GM21390 (cell line): ENCODE data around the gene SOX9.

Experiments
- ATAC-seq: cut with Tn5 transposase; IDR thresholded peaks from one replicate; pipeline ENCODE4 v1.9.1; 2021; ENCODE audit not compliant: unreplicated experiment

SOX9 gene

DNA sequence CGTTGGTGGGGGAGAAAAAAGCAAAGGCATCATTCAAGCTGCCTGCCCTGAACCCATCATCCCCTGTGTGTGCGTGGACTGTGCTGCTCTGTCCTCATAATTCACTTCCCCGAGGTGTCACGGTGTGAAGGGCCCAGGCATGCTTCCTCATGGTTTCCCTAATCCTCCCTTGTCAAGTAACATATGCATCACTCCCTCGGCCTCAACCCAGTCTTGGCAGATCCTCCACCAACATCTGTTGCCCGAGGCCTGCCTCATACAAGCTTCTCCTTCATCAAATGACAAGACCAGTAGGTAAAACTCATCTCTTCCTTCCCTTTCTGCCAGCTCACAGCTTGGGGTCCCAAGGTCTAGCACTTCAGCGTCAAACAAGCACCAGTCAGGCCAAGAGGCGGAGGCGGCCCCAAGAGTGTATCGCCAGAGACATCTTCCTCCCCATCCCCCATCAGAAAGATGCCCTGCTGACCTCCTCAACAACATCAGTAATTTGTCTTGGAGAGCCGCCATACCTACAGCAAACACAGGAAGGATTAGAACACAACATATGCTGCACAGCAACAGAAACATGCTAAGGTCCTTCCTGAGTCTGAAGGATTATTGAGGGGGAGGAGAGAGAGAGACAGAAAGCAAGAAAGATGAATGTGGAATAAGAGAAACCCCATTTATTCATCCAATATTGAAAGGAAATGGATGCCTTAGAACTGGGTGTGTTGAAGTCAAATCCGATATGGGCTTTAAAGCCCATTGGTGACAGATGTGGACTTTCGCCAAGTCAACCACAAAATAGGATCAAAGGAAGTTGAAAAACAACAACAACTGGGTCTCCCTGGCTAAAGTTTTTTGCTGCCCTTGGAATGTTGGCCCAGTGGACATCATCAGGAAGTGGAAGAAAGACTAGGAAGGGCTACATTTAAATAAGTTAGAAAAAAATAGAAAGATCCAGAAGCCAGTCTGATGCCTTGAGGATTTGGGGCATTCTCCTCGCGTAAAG, 38.4 kb downstream of the SOX9 start:
- no peak for ATAC-seq

DNA sequence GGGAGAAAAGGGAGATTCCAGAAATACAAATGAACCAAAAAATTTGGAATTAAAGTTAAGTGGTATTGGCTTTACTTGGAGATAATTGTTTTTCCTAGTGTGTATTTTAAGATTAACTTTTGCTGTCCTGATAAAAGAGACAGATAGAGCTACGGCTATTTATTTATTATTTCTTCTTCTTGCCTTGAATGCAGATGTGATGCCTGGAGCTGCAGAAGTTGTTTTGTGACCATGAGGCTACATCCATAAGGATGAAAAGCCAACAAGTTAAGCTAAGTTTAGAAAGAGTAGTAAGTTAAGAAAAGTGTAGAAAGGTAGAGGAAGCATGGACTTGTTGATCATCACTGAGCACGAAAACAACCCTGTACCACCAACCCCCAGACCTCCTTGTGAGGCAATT, 41.7 kb downstream of the SOX9 start:
- no peak for ATAC-seq

DNA sequence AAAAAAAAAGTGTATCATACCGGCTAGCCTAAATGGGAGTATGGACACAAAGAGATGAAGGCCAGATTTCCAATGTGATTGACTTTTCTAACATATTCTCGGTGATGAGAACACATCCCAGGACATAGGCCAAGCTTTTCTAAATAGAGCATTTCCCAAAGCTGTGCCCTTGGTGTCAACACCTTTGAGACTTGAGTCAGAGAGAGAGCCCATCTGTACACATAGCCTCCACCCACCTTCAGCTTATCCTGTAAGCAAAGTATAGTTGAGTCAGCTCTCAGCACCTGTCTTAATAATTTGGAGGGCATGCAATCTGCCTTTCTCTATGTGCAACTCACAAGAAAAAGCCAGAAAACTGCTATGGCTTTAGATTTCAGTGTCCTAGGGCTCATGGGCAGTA, 42.7 kb downstream of the SOX9 start:
- ATAC-seq = no peak

DNA sequence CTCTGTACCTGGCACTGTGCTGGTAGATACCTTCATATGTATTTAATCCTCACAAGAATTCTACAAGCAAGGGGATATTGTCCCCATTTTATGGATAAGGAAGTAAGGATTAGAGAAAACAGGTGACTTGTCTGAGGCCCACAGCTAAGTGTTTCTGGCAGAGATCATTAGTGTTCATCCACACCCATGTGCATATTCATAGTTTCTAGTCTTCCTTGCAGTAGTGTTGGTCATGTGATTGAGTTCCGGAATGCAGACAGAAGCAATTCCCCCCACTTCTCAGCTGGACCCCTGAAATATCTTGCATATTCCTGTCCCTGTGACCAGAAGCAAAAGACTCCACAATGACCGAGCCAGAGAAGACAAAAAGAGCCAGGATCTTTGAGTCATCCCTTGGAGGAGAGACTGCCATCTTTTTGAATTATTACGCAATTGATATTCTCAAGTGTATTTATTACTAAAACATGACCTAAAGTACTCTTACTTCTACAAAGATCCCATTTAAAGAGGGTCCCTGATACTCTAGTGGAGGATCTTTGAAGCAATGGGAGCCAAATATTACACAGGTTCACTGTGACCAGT, 43.4 kb downstream of the SOX9 start:
- no peak for ATAC-seq

DNA sequence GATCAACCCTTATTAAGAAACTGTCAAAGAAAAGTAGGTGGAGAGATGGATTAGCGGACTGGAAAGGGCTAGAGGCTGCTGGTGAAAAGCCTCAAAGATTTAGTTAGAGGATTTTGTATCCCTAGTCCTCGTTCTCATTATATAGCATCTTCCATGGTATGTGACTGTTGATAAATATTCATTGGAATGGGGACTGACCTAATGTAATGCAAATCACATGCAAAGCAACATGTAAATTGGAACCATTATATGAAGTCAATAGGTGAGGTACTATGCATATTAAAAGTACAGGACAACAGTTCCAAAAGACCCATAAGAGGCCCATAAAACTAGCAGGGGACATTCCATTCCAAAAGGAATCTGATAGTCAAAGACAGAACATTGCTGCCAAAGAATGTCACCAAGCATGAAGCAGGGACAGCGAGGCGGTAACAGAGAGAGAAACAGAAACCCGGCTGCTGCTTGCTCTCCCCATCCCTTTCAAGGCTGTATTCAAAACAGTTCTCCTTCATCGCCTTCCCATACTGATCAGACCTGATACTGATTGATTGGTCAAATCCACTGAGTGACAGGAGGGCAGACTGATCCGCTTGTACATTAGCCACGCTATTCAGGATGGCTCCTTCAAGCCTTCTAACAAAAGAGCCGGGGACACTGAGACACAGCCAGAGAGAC, 44.5 kb downstream of the SOX9 start:
- no peak for ATAC-seq

DNA sequence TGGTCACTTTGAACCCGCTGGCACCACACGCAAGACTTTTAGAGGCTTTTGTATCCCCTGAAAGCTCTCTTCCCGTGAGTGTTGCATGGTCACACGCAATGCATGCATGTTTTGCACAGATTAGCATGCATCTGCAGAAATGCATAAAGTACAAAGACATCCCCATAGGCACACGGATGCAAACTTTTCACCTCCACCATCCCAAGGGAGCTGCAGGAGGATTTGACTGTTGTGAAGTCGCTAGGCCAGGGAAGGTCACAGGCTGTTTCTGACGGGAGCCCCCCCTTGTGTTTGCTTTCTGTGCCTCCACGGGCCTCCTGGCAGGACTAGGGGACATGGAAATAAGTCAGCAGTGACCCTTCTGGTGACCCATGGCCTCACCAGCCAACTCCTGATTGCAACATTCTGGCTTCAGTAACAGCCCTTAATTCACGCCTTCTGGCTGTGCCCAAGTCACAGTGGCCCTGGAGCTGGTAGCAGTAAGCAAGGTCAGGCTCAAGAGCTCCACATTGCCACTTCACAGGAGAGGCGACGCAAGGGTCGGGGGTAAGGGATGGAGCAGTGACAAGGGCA, 45.1 kb downstream of the SOX9 start:
- ATAC-seq = no peak

DNA sequence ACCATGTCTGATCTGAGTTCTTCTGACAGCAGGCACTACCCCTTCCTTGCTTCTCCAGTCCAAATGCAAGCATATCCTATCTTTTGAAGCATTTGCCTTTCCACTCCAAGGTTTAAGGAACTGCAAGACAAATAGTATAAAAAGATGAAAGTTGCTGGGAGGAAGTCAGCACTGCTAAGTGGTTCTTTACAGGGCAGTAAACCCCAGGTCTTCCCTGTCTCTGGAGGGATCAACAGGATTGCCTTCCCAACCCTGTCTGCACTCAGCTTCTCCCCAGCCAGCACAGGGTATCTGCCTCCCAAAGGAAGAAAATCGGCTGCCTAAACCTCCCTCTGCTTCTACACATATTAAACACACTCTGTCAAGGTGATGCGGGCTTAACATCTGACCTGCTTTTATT, 46.8 kb downstream of the SOX9 start:
- ATAC-seq = no peak

DNA sequence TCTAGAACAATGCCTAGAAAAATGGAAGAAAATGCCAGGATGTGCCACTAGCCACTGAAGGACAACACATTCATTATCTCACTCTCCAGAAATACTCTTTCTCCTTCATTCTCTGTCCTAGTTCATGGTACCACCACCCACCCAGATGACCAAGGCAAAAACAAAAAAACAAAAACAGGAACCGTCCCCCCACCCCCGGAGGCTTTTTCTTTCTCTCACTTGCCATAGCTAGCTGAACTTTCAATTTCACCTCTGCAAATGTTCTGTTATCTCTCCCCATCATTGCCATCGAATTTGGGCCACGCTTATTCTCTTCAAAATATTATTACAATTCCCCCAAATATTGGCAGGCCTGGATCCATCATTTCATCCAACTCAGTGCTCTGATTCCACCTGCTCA, 49.0 kb downstream of the SOX9 start:
- no peak for ATAC-seq

DNA sequence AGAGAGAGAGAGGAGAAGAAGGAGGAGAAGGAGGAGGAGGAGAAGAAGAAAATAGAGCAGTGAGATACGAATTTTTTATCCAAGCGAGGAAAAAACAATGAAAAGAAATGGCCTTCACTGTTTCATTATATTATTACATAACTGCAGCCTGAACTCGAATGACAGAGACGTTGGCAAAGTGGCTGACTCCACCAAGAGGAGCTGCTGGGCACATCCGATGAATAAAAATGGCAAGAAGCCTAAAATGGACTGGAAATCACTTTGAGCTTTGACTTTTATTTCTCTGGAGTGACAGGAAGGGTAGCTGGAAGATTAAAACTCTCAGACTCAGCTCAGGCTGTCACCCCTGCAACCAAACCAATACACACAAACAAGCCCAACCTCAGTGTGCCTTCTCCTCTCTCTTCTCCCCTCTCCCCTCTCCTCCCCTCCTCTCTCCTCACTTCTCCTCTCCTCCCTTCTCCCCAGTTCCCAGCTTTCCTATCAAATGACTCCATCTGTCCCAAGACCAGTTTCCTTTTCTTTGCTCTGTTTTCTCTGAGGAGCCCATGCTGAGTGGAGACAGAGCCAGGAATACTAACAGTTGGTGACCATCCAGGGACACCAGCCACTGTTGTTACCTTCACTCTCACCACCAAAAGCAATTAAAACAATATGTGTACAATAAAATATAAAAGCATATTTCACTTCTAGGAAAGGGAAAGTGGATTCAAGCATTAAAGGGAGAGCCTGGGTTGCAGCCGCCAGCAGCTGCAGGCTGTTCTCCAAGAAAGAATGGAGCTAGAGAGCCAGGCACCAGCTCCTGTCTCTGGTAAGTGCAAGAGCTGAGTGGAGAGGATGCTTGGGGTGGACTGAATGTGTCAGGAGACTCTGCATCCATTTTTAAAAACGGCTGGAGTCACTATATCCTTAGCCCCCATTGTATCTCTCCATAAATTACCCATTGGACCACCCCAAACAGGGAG, 51.2 kb downstream of the SOX9 start:
- no peak for ATAC-seq

DNA sequence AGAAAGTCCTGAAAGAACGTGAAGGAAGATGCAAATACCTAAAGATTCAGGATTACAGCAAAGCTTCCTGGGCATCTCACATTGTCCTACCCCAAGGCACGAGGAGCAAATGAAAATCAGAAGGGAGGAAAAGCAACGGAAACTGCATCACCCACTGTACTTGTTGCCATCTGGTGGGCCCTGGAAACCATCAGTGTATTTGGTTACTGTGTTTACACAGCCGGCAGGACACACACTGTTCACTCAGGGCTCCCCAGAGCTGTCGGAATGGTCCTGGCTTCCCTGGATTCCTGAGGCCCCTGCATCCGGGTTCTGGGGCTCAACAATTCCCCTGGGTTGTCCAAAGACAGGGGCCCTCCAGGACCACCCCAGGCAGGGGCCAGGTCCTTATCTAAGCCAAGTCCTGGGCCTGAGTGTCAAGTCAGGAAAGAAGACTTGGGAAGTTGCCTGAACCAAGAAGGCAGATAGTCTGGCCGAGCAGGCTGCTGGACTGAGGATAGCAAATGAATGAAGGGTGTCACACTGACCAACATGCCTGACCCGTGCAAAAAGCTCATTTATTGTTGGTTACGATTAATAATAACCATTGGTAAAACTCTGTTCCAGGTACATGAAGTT, 52.8 kb downstream of the SOX9 start:
- no peak for ATAC-seq

DNA sequence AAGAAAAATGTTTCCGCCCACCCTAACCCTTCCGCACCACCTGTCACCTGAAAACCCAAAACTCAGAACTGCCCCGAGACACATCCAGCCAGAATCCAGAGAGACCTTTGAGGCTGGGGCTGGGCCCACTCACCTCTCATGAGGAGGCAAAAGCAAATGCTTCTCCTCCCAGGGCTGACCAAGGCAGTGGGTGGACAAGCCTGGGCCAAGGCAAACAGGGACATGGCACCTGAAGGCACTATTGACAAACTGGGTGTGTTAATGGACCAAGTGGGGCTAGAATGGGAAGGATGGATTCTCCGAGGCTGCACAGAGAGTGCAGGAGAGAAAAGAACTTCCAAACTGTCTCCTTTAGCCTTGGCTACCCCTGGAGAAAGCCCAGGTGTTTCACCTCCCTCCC, 54.4 kb downstream of the SOX9 start:
- ATAC-seq = no peak
